Panc1 (cell line): ENCODE measurements around the gene LUZP2. TPM values are rescaled to one million over a fixed set of nuclear protein-coding genes. Genes with fewer than 3 reads are reported as not detected.

Experiments
- ATAC-seq: fragments of 200-7000 bp; cut with Tn5 transposase; 2 replicates; pipeline ENCODE4 v1.9.1; 2020; ENCODE audit warnings: mild to moderate bottlenecking, moderate library complexity
- BruUV-seq: library from RNA; stranded (reverse); fragments of 400-500 nt; replicated peaks from 2 replicates; lab custom pipeline; 2021; lab: Mats Ljungman, UMichigan
- CTCF ChIA-PET: fragments of 300-600 bp; sonication (Branson Sonifier 250); formaldehyde crosslinking; loops from one replicate; lab custom pipeline; 2022; ENCODE audit warnings: antibody characterized with exemption; lab: Charles Lee
- POLR2A ChIA-PET: fragments of 300-600 bp; sonication (Branson Sonifier 250); formaldehyde crosslinking; loops from one replicate; lab custom pipeline; 2022; ENCODE audit warnings: antibody characterized with exemption; lab: Charles Lee
- DNase-seq: peaks from one replicate; pipeline ENCODE4 v3.0.0-alpha.2; 2010; ENCODE audit warnings: low read depth, low spot score
- H3K27ac ChIP-seq: 2 replicates; pipeline ENCODE4 v1.5.1; 2011; ENCODE audit warnings: mild to moderate bottlenecking, low read length, inconsistent platforms
- H3K27me3 ChIP-seq: fragments of 200-500 bp; sonication (Bioruptor generic); 2 replicates; pipeline ENCODE4 v1.6.0; 2014; ENCODE audit warnings: low read length, inconsistent platforms; ENCODE audit not compliant: control insufficient read depth, insufficient read depth
- H3K36me3 ChIP-seq: fragments of 200-500 bp; sonication (Bioruptor generic); 2 replicates; pipeline ENCODE4 v1.5.1; 2014; ENCODE audit warnings: inconsistent platforms, mild to moderate bottlenecking, low read length, moderate library complexity; ENCODE audit not compliant: control insufficient read depth, insufficient read depth
- H3K4me1 ChIP-seq: 2 replicates; pipeline ENCODE4 v1.5.1; 2011; ENCODE audit warnings: inconsistent platforms, mild to moderate bottlenecking, low read length, moderate library complexity; ENCODE audit not compliant: control insufficient read depth, insufficient read depth
- H3K4me3 ChIP-seq, 2 experiments: 2 replicates each; pipeline ENCODE4 v1.5.1; 2011 to 2012; ENCODE audit warnings: low read depth in 2 of 2, low read length in 2 of 2, mild to moderate bottlenecking in 2 of 2, inconsistent platforms in 1 of 2, moderate library complexity in 1 of 2
- H3K9me3 ChIP-seq: fragments of 200-500 bp; sonication (Bioruptor generic); 2 replicates; pipeline ENCODE4 v1.5.1; 2014; ENCODE audit warnings: low read depth, mild to moderate bottlenecking, inconsistent platforms, low read length, moderate library complexity; ENCODE audit not compliant: control insufficient read depth, insufficient read depth
- CTCF ChIP-seq: fragments of 450-650 bp; IDR thresholded peaks from 2 replicates; pipeline ENCODE4 v1.5.1; 2017; ENCODE audit warnings: mild to moderate bottlenecking
- POLR2AphosphoS5 ChIP-seq: IDR thresholded peaks from 2 replicates; pipeline ENCODE4 v1.6.1; 2012; ENCODE audit warnings: mild to moderate bottlenecking, low read depth, low read length, moderate library complexity
- REST ChIP-seq, 2 experiments: IDR thresholded peaks; 2 replicates each; pipeline ENCODE4 v1.6.1; 2011 to 2012; ENCODE audit warnings: low read depth in 2 of 2, control low read depth in 1 of 2, low read length in 1 of 2, mild to moderate bottlenecking in 1 of 2, moderate library complexity in 1 of 2; ENCODE audit not compliant: insufficient read depth in 1 of 2
- SIN3A ChIP-seq: IDR thresholded peaks from 2 replicates; pipeline ENCODE4 v1.6.1; 2012; ENCODE audit warnings: low read depth, mild to moderate bottlenecking, low read length, moderate library complexity, borderline replicate concordance; ENCODE audit not compliant: insufficient read depth
- TCF7L2 ChIP-seq: IDR thresholded peaks from 2 replicates; pipeline ENCODE4 v1.6.1; 2011; ENCODE audit warnings: mild to moderate bottlenecking, low read depth, low read length, inconsistent platforms
- in situ Hi-C: cut with HindIII; loops from 2 replicates; pipeline ENCODE4 v1.10.0; 2016; ENCODE audit warnings: low sequenced_read_pairs, low pct_unique_long_range_greater_than_20kb
- intact Hi-C: fragments of 100-400 bp; cut with micrococcal nuclease; formaldehyde crosslinking; loops from one replicate; pipeline ENCODE4 v1.10.0; 2022; ENCODE audit not compliant: unreplicated experiment
- total RNA-seq: library from RNA; stranded (reverse); gene quantifications from one replicate; pipeline ENCODE4 v1.2.1, GENCODE V29; 2021; ENCODE audit not compliant: unreplicated experiment

LUZP2 gene
- total RNA-seq, 1 experiment from 2014 or later, result 0.18 TPM

DNA sequence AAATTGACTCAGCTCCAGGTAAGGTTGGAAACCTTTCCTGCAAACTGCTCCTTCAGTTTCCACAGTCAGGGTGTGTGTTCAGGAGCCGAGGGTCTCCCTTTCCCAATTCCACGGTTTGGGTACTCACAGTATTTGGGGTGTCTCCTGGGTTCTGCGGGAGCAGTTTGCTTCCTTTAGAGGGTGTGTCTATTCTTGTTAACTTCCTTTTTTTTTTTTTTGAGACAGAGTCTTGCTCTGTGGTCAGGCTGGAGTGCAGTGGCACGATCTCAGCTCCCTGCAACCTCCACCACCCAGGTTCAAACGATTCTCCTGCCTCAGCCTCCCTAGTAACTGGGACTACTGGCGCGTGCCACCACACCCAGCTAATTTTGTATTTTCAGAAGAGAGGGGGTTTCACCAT, 251.4 kb downstream of the LUZP2 start:
- H3K4me3 ChIP-seq, result no peak overlapping the region
- H3K9me3 ChIP-seq, result no peaks in the 10 kb centered on the region
- H3K27me3 ChIP-seq, result no peaks in the 10 kb centered on the region
- no peaks in the 10 kb centered on the region for H3K4me1 ChIP-seq
- intact Hi-C loops (no loop called here), in situ Hi-C loops (no loop called here)
- TF ChIP-seq REST (IDR thresholded peaks at IDR 0.05; ENCODE audit: insufficient read depth in 1 of 2, low read depth in 2 of 2, low read length in 1 of 2) (no peak), TCF7L2 (no peak), POLR2AphosphoS5 (no peak), SIN3A (no peak), CTCF (no peak)
- DNase-seq (no peak), ATAC-seq (no peak)
- POLR2A ChIA-PET, result interaction anchor here (0.6 kb wide), 1 partner anchor 12 kb away, joined by 3 read pairs; no protein-coding TSS in a partner anchor
- H3K36me3 ChIP-seq, result no peaks in the 10 kb centered on the region
- H3K27ac ChIP-seq, result no peak overlapping the region
- CTCF ChIA-PET, result no interaction called here
- BruUV-seq, result no TSS peak

GRCh38 chr11:24754406-24754805, 257.6 kb downstream of the LUZP2 start:
- Histone ChIP-seq H3K9me3 (no peaks in the 10 kb centered on the region), H3K27me3 (no peaks in the 10 kb centered on the region), H3K4me3 (no peak overlapping the region), H3K27ac (no peak overlapping the region), H3K36me3 (no peaks in the 10 kb centered on the region), H3K4me1 (no peaks in the 10 kb centered on the region)
- intact Hi-C loops (no loop called here), in situ Hi-C loops (no loop called here)
- no TSS peak for BruUV-seq
- POLR2A ChIA-PET, result no interaction called here
- CTCF ChIA-PET, result no interaction called here
- TF ChIP-seq POLR2AphosphoS5 (no peak), SIN3A (no peak)
- no peak for DNase-seq
- ATAC-seq, result no peak

DNA sequence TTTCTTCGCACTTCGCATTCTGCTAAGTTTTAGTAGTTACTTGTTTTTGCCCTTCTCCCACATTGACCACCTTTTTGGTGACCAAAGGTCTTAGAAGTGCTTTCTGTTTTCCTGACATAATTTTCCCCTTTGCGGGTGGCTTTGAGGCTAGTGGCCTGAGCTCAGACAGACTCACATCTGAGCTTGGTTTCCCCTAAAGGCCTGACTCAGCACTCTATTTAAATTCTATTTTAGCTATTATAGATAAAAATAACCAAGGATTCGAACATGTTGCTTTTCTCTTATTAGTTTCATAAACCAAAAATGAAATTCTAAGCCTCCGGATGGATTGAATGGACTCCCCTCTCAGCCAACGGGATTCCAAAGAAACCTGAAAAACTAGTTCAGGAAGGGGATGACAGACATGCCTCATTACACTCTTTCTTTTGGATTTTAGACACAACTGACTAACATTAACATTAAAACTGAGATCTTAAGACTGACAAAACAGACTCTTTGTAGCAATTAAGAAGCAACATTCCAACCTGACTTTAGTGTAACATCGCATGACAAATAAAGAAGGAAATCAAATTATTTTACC, 258.5 kb downstream of the LUZP2 start:
- Histone ChIP-seq H3K9me3 (no peaks in the 10 kb centered on the region), H3K4me1 (no peaks in the 10 kb centered on the region), H3K36me3 (no peaks in the 10 kb centered on the region), H3K27me3 (no peaks in the 10 kb centered on the region), H3K4me3 (no peak overlapping the region), H3K27ac (no peak overlapping the region)
- intact Hi-C loops (no loop called here), in situ Hi-C loops (no loop called here)
- DNase-seq (no peak), ATAC-seq (no peak)
- ChIA-PET CTCF (no interaction called here), POLR2A (no interaction called here)
- TF ChIP-seq SIN3A (no peak), POLR2AphosphoS5 (no peak), CTCF (no peak), TCF7L2 (no peak), REST (IDR thresholded peaks at IDR 0.05; ENCODE audit: insufficient read depth in 1 of 2, low read depth in 2 of 2, low read length in 1 of 2) (no peak)
- BruUV-seq, result no TSS peak
